ENCODE data around the gene CAV1. TPM values are rescaled to one million over a fixed set of nuclear protein-coding genes. Genes with fewer than 3 reads are reported as not detected.

Gene CAV1
- polyA plus RNA-seq, 1 donor (not counting 4 experiments of a cell fraction or from before 2014, with no cell fraction given), result 2,905 TPM

- Histone ChIP-seq H3K79me2 (ENCODE audit: control insufficient read depth, insufficient read depth, low read length) (peaks cover 95% of the 10 kb centered on the region), H3K36me3 (ENCODE audit: control insufficient read depth in 2 of 2, extremely low read depth in 1 of 2, insufficient read depth in 2 of 2, low read length in 2 of 2) (peaks cover 37 to 70% of the 10 kb centered on the region in 2 experiments), H3K9me1 (ENCODE audit: control insufficient read depth, extremely low read depth, insufficient read depth, low read length) (peaks cover 3% of the 10 kb centered on the region), H4K20me1 (ENCODE audit: control insufficient read depth, extremely low read depth, insufficient read depth, low read length) (peaks cover 41% of the 10 kb centered on the region), H3K27ac (ENCODE audit: control insufficient read depth, insufficient read depth, low read length) (no peak overlapping the region), H2AFZ (ENCODE audit: control insufficient read depth, low read length) (no peak overlapping the region), H3K4me2 (ENCODE audit: control insufficient read depth, extremely low read depth, insufficient read depth, low read depth, low read length) (no peak overlapping the region), H3K4me3 (ENCODE audit: control insufficient read depth in 2 of 3, extremely low read depth in 1 of 3, insufficient read depth in 2 of 3, low read depth in 1 of 3, low read length in 3 of 3) (no peak overlapping the region), H3K27me3 (ENCODE audit: control insufficient read depth, extremely low read depth, insufficient read depth, low read length) (no peaks in the 10 kb centered on the region), H3K4me1 (ENCODE audit: control insufficient read depth, extremely low read depth, insufficient read depth, low read length) (peaks cover 20% of the 10 kb centered on the region), H3K9ac (ENCODE audit: control insufficient read depth, extremely low read depth, insufficient read depth, low read length) (no peak overlapping the region), H3K9me3 (ENCODE audit: control insufficient read depth, low read depth, low read length) (no peaks in the 10 kb centered on the region)
- TF ChIP-seq CTCF (optimal IDR thresholded peaks at IDR 0.05 in 1 of 3, IDR thresholded peaks at IDR 0.05 in 1 of 3, conservative IDR thresholded peaks at IDR 0.05 in 1 of 3; ENCODE audit: extremely low read depth in 1 of 3, insufficient read depth in 2 of 3, low read length in 3 of 3) (no peak), EZH2 (IDR thresholded peaks at IDR 0.05; ENCODE audit: low read length) (no peak)
- FAIRE-seq (no peak), DNase-seq (ENCODE audit: low read depth, low spot score) (no peak)
- dilution Hi-C loops (cut with MboI; ENCODE audit: extremely low pct_ligation_motif_present, low sequenced_read_pairs), result no loop called here
Measured at GRCh38 chr7:116539879-116540278, 15.0 kb downstream of the CAV1 start.

- no peak for DNase-seq (ENCODE audit: low read depth, low spot score)
- Histone ChIP-seq H4K20me1 (ENCODE audit: control insufficient read depth, extremely low read depth, insufficient read depth, low read length) (peaks cover 38% of the 10 kb centered on the region), H3K9ac (ENCODE audit: control insufficient read depth, extremely low read depth, insufficient read depth, low read length) (no peak overlapping the region), H2AFZ (ENCODE audit: control insufficient read depth, low read length) (no peak overlapping the region), H3K27me3 (ENCODE audit: control insufficient read depth, extremely low read depth, insufficient read depth, low read length) (no peaks in the 10 kb centered on the region), H3K4me3 (ENCODE audit: control insufficient read depth in 2 of 3, extremely low read depth in 1 of 3, insufficient read depth in 2 of 3, low read depth in 1 of 3, low read length in 3 of 3) (no peak overlapping the region), H3K4me2 (ENCODE audit: control insufficient read depth, extremely low read depth, insufficient read depth, low read depth, low read length) (no peak overlapping the region), H3K27ac (ENCODE audit: control insufficient read depth, insufficient read depth, low read length) (no peak overlapping the region), H3K9me1 (ENCODE audit: control insufficient read depth, extremely low read depth, insufficient read depth, low read length) (no peaks in the 10 kb centered on the region), H3K4me1 (ENCODE audit: control insufficient read depth, extremely low read depth, insufficient read depth, low read length) (peaks cover 17% of the 10 kb centered on the region), H3K79me2 (ENCODE audit: control insufficient read depth, insufficient read depth, low read length) (peaks cover 95% of the 10 kb centered on the region), H3K36me3 (ENCODE audit: control insufficient read depth in 2 of 2, extremely low read depth in 1 of 2, insufficient read depth in 2 of 2, low read length in 2 of 2) (peaks cover 33 to 61% of the 10 kb centered on the region in 2 experiments), H3K9me3 (ENCODE audit: control insufficient read depth, low read depth, low read length) (no peaks in the 10 kb centered on the region)
- no peak for TF ChIP-seq EZH2 (IDR thresholded peaks at IDR 0.05; ENCODE audit: low read length)
- no peak for TF ChIP-seq CTCF (optimal IDR thresholded peaks at IDR 0.05 in 1 of 3, IDR thresholded peaks at IDR 0.05 in 1 of 3, conservative IDR thresholded peaks at IDR 0.05 in 1 of 3; ENCODE audit: extremely low read depth in 1 of 3, insufficient read depth in 2 of 3, low read length in 3 of 3)
- dilution Hi-C loops (cut with MboI; ENCODE audit: extremely low pct_ligation_motif_present, low sequenced_read_pairs), result no loop called here
- no peak for FAIRE-seq
Measured at GRCh38 chr7:116540743-116541142, 15.9 kb downstream of the CAV1 start.
